ENCODE data around the gene TRAK2.

GRCh38 chr2:201448061-201448460 is 3.2 kb downstream of the TRAK2 start:
- no peak for TF ChIP-seq CTCF (conservative IDR thresholded peaks at IDR 0.05; ENCODE audit: low read length)
- TF ChIP-seq EZH2phosphoT487 (IDR thresholded peaks at IDR 0.05; ENCODE audit: borderline replicate concordance, low read depth, low read length) = no peak

Data from OCI-LY7 (cell line).